RPMI7951 (cell line): ENCODE results near the gene TENM3. TPM values are rescaled to one million over a fixed set of nuclear protein-coding genes. Genes with fewer than 3 reads are reported as not detected.
"Not testable (repeated sequence)": the region's sequence is repeated elsewhere in the genome, so short reads cannot be mapped to it uniquely, and the experiment has no call there.

Source experiments
- DNase-seq: peaks from one replicate; pipeline ENCODE4 v3.0.0-alpha.2; 2012; ENCODE audit warnings: low read depth
- total RNA-seq: library from RNA; depleted of rRNA; stranded (reverse); fragments of >200 nt; shearing (Covaris generic); gene quantifications from 2 replicates; pipeline ENCODE4 v1.2.3, GENCODE V29; 2014

The TENM3 gene
- total RNA-seq, 1 experiment from 2014 or later: 20.1 TPM

GRCh38 chr4:182338063-182338462 is 94.9 kb downstream of the TENM3 start:
- DNase-seq: peak; percentile 28

GRCh38 chr4:182338746-182339145 is 95.5 kb downstream of the TENM3 start:
- peak; percentile 8 for DNase-seq

DNA sequence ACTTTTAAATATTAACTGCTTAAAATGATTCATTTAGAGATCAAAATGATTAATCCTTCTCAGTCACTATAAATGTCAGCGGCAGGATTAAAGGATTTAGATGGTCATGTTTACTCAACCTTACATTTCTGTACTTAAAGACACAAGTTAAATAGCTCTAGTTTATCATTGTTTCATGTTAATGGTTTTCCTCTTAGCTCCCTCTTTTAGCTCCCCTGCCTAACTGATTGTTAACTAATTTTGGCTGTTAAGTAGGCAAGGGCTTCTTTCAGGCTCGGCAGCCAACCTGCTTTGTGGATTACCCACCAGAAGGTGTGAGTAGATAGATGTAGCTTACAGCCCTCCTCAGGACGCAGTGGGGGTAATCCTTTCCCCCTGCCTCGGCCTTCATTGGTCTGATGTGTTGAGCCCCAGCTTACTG is 96.0 kb downstream of the TENM3 start:
- DNase-seq: no peak

GRCh38 chr4:182343453-182343852 is 100.3 kb downstream of the TENM3 start:
- no peak for DNase-seq

DNA sequence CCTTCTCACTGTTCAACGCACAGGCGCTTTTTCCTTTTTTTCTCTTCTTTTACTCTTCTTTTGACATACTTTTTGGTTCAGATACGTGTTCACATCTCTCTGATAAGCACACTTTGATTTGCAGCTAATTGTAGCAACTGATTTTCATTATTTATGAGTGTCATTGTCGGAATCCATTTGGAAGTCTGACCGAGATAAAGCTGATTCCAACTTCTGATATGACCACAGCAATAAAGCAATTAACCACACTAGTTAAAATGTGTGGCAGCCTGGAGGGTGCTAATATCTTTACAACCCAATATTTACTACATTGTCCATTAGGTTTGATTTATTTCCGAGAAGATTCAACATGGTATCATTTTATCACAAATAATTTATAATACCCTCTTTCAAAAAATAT is 101.8 kb downstream of the TENM3 start:
- DNase-seq: no peak

- no peak for DNase-seq
Measured at GRCh38 chr4:182346250-182346649, 103.0 kb downstream of the TENM3 start.

GRCh38 chr4:182346675-182347375 is 103.6 kb downstream of the TENM3 start:
- DNase-seq: peak; percentile 9

DNA sequence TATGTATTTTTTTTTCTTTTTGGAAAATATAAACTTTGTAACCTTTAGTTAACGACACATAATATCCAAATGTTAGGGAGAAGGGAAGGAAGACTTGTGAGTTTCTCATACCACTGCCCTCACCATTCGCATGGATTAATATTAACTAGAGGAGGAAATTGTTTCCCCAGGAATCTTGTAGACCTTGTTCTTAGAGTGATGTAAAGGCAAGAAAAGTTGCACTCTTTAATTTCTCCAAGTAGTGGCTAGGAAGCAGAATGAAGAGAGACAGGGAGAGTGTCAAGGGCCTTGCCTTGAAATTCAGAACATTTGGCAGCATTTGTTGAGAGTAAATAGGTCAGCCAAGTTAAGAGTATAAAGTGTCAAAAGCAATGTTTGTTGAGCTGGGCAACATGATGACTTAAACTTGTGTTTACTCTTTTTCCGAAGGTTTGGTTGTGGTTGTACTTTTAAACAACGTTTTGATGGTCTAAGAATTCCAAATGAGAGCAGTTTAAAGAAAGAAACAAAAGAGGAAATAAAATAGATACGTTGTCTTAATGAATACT is 105.7 kb downstream of the TENM3 start:
- DNase-seq: no peak

- DNase-seq: no peak
Measured at GRCh38 chr4:182350041-182350440, 106.8 kb downstream of the TENM3 start.

DNA sequence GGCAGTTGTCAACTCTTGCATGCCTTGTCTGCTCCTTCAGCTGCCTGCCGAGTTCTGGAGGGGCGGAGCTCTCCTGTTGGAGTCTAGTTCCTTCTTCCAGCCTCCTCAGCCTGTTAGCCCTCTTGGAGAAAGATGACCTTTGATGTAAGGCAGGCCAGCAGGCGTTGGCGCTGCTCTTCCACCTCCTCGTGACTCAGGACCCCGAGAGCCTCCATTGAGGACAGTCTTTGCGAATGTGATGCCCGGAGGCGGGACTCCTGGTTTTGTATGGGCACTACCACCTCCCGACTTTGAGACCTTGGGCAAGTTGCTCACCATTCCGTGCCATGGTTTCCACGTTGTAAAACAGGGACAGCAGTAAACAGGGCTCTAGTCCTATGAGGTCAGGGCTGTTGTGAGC is 108.3 kb downstream of the TENM3 start:
- no peak for DNase-seq

DNA sequence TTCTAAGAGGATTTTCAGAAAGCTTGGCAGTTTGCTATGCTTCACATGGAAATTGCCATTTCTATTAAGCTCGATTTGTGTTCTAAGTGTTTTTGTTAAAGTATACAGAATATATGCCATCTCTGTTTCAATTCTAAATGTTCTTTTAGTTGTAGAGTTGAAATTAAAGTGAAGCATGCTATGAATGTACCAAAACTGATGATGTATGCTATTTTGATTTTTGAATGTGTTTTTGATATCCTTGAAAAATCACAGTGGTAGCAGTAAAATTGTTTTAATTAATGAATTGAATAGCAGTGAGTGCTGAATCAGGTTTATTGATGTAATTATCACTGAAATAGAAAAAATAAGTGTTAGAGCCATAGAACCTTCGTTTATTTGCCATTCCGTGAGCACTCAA is 110.9 kb downstream of the TENM3 start:
- DNase-seq: no peak

DNA sequence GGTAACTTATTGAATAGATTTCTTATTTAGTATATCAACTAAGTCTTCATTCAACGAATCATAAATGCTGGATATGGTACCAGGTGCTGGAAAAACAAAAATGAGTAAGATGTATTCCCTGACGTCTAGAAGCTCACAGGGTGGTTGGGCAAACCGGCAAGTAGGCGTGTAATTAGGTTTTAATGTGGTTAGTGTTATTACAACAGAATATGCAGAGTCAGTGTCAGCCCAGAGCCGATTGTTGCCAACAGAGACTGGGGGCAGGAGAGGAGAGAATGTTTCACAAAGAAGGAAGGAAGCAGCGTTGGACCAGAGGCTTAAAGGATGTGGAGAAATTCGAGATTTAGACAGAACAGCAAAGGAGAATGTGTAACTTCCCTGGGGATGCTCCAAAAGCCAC is 111.7 kb downstream of the TENM3 start:
- DNase-seq: peak; percentile 24

DNA sequence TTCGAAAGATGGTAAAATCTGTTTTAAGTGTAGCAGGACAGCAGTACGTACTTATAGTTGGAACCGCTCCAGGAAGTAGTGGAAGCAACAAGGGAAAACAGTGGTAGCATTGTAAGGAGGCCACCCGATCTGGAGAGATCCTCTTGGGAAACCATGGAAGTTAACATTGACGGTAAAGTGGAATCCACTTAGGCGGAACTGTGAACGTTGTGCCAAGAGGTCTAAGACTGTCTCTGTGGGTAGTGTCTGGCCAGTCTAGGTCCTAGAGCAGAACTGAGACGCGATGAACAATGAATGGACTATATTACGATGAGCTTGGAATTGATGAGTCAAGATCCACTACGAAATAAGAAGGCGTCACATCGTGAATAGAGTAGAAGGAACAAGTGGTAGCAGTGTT is 124.0 kb downstream of the TENM3 start:
- peak; percentile 70 for DNase-seq

DNA sequence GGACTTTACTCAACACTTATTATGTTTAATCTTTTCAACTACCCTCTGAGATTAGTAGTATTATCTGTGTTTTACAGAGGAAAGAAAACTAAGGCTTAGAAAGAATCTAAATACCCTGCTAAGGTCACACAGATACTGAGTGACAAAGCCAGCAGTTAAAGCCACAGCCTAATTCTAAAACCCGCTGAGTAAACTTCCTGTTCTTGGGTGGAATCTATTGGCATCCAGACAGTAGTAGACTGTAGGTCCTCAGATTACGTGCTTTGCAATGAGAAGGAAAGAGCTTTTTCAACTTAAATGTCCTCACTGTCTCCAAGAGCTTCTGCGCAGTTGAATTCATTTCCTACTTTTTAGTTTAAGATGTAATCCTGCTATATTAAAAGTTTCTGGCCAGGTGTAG is 126.0 kb downstream of the TENM3 start:
- DNase-seq: peak; percentile 42

DNA sequence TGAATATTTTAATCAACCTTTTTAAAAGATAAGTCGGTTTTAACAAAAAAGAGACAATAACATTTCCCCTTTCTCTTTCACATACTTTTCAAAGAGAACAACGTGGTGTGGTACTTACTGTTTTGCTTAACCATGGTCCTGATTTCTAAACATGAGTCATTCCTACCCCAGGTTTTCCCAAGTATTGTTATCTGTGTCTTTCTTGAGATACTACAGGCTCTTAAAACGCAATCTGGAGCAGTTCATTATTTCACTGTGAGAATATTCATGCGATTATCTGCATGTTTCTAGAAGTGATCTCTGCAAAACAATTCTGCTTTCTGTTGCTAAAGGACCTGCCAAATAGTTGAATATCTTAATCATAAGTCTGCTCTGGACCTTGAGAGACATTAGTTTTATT is 127.3 kb downstream of the TENM3 start:
- no peak for DNase-seq

GRCh38 chr4:182380771-182381181 is 137.6 kb downstream of the TENM3 start:
- DNase-seq: no peak

DNA sequence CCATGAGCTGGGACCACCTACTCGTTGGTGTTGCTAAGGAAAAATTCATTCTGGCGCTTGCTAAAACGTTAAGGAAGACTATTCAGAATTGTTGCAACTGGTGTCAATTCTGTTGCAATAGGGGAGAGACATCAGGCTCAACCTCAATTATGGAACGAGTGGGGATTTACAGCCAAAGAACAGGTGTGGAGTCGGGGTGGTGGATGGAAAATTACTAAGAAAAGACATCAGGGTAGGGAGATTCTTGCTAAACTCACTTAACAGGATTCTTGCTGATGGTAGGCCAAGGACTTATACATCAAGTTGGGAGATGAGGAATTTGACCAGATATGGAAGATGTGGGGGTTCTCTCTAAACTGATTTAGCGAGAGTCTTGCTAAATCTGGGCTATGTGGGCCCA is 139.7 kb downstream of the TENM3 start:
- no peak for DNase-seq

DNA sequence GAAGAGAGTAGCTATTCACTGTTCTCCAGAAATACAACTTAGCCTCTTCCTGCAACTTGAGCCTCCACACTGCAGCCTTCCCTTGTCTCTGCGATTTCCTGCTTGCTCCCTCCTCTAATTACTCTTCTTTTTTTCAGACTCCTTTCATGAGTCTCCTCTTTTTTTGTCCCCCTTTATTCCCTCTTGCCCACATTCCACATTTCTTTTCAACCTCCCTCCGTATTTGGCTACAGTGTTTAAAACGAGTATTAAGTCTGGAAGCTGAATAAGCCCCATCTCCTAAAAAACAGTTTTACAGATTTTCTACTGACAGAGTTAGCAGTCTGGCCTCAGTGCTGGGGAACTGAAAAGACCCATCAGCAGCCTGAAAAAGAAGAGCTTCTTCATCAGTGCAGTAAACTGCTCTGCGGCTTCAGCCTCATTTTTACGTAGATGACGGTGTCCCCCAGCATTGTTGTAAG is 141.5 kb downstream of the TENM3 start:
- no peak for DNase-seq

- no peak for DNase-seq
Measured at GRCh38 chr4:182385897-182386296, 142.7 kb downstream of the TENM3 start.

DNA sequence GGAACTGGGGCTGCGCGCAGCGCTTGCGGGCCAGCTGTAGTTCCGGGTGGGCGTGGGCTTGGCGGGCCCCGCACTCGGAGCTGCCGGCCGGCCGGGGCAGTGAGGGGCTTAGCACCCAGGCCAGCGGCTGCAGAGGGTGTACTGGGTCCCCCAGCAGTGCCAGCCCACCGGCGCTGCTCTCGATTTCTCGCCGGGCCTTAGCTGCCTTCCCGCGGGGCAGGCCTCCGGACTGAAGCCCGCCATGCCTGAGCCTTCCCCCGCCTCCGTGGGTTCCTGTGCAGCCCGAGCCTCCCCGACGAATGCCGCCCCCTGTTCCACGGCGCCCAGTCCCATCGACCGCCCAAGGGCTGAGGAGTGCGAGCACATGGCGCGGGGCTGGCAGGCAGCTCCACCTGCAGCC is 143.4 kb downstream of the TENM3 start:
- not testable (repeated sequence) for DNase-seq

GRCh38 chr4:182391111-182391684 is 148.0 kb downstream of the TENM3 start:
- DNase-seq: no peak

DNA sequence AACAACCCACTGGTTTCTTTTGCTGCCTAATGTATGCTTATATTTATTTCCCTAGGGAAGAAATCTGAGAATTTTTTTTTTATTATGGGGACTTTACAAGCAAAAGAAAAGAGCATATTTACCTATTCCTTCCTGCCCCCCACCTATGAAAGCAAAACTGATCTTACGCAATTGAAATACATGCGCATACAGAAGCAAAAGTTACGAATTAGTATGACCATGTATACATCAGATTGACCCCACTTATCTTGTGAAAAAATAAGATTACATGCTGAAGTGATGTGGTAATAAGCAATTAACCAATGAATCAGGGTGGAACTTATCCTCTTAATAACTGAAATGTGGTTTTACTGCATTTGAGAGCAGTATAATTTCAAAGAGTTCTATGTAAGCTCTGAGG is 151.0 kb downstream of the TENM3 start:
- DNase-seq: no peak

GRCh38 chr4:182400081-182400480 is 156.9 kb downstream of the TENM3 start:
- DNase-seq: no peak
